A673 (cell line): Measurements from ENCODE around the gene SMAD3. TPM values are rescaled to one million over a fixed set of nuclear protein-coding genes. Genes with fewer than 3 reads are reported as not detected.
A peak's percentile ranks its signal among the peaks of the same experiment; 100 is the strongest.

ENCODE experiments used
- BruUV-seq: library from RNA; stranded (reverse); fragments of 400-500 nt; replicated peaks from 2 replicates; lab custom pipeline; 2021; lab: Mats Ljungman, UMichigan
- CTCF ChIA-PET: fragments of 300-600 bp; sonication (Branson Sonifier 250); formaldehyde crosslinking; loops from one replicate; lab custom pipeline; 2022; ENCODE audit warnings: antibody characterized with exemption; lab: Charles Lee
- POLR2A ChIA-PET: fragments of 300-600 bp; sonication (Branson Sonifier 250); formaldehyde crosslinking; loops from one replicate; lab custom pipeline; 2022; ENCODE audit warnings: antibody characterized with exemption; ENCODE audit not compliant: low non-redundant PET; lab: Charles Lee
- DNase-seq: peaks from one replicate; pipeline ENCODE4 v3.0.0-alpha.2; 2015; ENCODE audit warnings: low spot score
- H3K27ac ChIP-seq: fragments of 200-600 bp; sonication (generic); 2 replicates; pipeline ENCODE4 v1.5.1; 2016; ENCODE audit warnings: mixed run types, low read depth, mild to moderate bottlenecking, mixed read lengths, antibody characterized with exemption, low read length; ENCODE audit not compliant: poor library complexity, severe bottlenecking
- H3K27me3 ChIP-seq: fragments of 200-600 bp; sonication (generic); replicated peaks from 2 replicates; pipeline ENCODE4 v1.6.1; 2017; ENCODE audit warnings: mixed run types, low read depth, mild to moderate bottlenecking, mixed read lengths, antibody characterized with exemption, low read length; ENCODE audit not compliant: insufficient read depth, poor library complexity
- H3K36me3 ChIP-seq: fragments of 200-600 bp; sonication (generic); 2 replicates; pipeline ENCODE4 v1.6.1; 2016; ENCODE audit warnings: mixed run types, mild to moderate bottlenecking, mixed read lengths, antibody characterized with exemption, low read length; ENCODE audit not compliant: insufficient read depth, poor library complexity, severe bottlenecking
- H3K4me1 ChIP-seq: fragments of 200-600 bp; sonication (generic); 2 replicates; pipeline ENCODE4 v1.6.1; 2017; ENCODE audit warnings: mixed run types, mild to moderate bottlenecking, mixed read lengths, antibody characterized with exemption, low read length; ENCODE audit not compliant: insufficient read depth, poor library complexity, severe bottlenecking
- H3K4me3 ChIP-seq: fragments of 200-600 bp; sonication (generic); 2 replicates; pipeline ENCODE4 v1.5.1; 2016; ENCODE audit warnings: low read depth, mixed run types, mild to moderate bottlenecking, mixed read lengths, low read length; ENCODE audit not compliant: poor library complexity, severe bottlenecking
- H3K9me3 ChIP-seq: fragments of 200-600 bp; sonication (generic); 2 replicates; pipeline ENCODE4 v1.6.1; 2016; ENCODE audit warnings: mixed run types, low read depth, mild to moderate bottlenecking, mixed read lengths, antibody characterized with exemption, low read length; ENCODE audit not compliant: poor library complexity, severe bottlenecking
- EZH2 ChIP-seq: fragments of 200-600 bp; sonication (generic); IDR thresholded peaks from 2 replicates; pipeline ENCODE4 v1.6.1; 2017; ENCODE audit warnings: borderline replicate concordance, low read depth, mild to moderate bottlenecking, mixed read lengths, antibody characterized with exemption, low read length; ENCODE audit not compliant: poor library complexity, severe bottlenecking
- intact Hi-C: fragments of 100-400 bp; cut with micrococcal nuclease; formaldehyde crosslinking; loops from one replicate; pipeline ENCODE4 v1.10.0; 2022; ENCODE audit not compliant: unreplicated experiment
- total RNA-seq: library from RNA; stranded (reverse); gene quantifications from 2 replicates; pipeline ENCODE4 v1.2.3, GENCODE V29; 2021
- TF ChIP-seq, protein P1 (sequence below): fragments of 300-800, 200-600 bp; sonication (generic); conservative IDR thresholded peaks from 2 replicates; pipeline ENCODE4 v1.5.1; 2017; ENCODE audit warnings: low read depth, mild to moderate bottlenecking, antibody characterized with exemption, low read length, moderate library complexity, mixed read lengths

SMAD3 gene
- total RNA-seq, 1 experiment from 2014 or later, result 31.0 TPM

DNA sequence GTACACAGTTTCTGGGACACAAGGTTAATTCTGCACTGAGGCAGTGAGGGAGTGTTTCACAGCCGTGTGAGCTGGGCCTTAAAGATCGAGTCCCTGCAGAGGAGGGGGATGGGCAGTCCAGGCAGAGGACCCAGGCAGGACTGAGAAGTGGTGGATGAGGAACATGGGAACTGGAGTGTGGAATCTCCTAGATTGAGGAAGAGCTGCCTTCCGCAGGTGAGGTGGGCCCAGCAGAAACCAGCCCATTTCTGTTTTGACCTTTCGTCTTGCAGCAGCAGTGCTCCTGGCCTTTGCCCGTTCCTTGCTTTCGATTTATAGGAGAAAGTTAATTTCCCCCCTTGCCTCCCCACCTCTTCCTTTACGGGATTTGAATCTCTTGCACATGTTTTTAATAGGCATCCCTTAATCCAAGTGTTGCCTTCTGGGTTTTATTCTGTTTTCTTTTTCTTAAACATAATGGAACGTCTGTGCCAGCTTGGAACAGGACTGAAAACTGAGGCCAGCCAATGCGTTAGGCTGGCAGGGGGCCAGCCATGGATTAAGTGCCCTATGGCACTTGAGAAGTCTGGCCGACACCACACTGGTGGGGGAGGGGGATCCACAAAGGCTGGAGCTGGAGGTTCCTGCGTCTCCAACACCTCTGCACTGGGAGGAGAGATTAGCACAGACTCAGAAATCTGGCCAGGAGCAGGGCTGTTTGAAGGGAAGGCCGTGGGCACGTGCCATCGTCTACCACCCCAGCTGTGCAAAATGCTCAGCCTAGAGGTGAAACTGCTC, 111.0 kb downstream of the SMAD3 start:
- Histone ChIP-seq H3K36me3 (no peaks in the 10 kb centered on the region), H3K4me3 (peak overlapping the region; percentile 1), H3K4me1 (peaks cover 28% of the 10 kb centered on the region), H3K9me3 (no peaks in the 10 kb centered on the region), H3K27me3 (no peaks in the 10 kb centered on the region), H3K27ac (peak overlapping the region; percentile 58)
- BruUV-seq, result no TSS peak
- intact Hi-C loops, result no loop called here
- POLR2A ChIA-PET, result no interaction called here
- DNase-seq, result peak; percentile 57
- CTCF ChIA-PET, result no interaction called here
- TF ChIP-seq, protein P1, sequence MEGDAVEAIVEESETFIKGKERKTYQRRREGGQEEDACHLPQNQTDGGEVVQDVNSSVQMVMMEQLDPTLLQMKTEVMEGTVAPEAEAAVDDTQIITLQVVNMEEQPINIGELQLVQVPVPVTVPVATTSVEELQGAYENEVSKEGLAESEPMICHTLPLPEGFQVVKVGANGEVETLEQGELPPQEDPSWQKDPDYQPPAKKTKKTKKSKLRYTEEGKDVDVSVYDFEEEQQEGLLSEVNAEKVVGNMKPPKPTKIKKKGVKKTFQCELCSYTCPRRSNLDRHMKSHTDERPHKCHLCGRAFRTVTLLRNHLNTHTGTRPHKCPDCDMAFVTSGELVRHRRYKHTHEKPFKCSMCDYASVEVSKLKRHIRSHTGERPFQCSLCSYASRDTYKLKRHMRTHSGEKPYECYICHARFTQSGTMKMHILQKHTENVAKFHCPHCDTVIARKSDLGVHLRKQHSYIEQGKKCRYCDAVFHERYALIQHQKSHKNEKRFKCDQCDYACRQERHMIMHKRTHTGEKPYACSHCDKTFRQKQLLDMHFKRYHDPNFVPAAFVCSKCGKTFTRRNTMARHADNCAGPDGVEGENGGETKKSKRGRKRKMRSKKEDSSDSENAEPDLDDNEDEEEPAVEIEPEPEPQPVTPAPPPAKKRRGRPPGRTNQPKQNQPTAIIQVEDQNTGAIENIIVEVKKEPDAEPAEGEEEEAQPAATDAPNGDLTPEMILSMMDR, result no peak
- no peak for TF ChIP-seq EZH2

DNA sequence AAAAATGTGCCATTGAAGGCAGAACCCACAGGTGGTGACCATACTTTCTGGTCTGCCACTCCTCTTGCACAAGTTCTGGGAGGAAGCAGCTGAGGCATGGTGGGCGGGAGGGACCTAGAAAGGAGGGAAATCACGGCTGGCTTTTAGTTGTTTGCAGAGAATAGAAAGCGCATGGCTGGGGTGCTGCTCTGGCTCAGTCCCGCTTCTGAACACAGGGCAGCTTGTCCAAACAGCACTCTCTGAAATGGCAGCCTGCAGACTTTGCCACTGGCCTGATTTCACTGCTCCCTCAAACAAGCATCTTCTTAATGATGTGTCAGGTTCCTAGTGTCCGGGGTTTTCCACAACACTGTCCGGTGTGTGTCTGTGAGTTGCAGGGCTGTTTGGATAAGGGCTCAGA, 112.3 kb downstream of the SMAD3 start:
- CTCF ChIA-PET, result no interaction called here
- DNase-seq, result no peak
- TF ChIP-seq, protein P1, result no peak
- TF ChIP-seq EZH2, result no peak
- Histone ChIP-seq H3K4me1 (peaks cover 28% of the 10 kb centered on the region), H3K27ac (no peak overlapping the region), H3K27me3 (no peaks in the 10 kb centered on the region), H3K9me3 (no peaks in the 10 kb centered on the region), H3K36me3 (no peaks in the 10 kb centered on the region), H3K4me3 (no peak overlapping the region)
- no TSS peak for BruUV-seq
- intact Hi-C loops, result no loop called here
- POLR2A ChIA-PET, result no interaction called here

DNA sequence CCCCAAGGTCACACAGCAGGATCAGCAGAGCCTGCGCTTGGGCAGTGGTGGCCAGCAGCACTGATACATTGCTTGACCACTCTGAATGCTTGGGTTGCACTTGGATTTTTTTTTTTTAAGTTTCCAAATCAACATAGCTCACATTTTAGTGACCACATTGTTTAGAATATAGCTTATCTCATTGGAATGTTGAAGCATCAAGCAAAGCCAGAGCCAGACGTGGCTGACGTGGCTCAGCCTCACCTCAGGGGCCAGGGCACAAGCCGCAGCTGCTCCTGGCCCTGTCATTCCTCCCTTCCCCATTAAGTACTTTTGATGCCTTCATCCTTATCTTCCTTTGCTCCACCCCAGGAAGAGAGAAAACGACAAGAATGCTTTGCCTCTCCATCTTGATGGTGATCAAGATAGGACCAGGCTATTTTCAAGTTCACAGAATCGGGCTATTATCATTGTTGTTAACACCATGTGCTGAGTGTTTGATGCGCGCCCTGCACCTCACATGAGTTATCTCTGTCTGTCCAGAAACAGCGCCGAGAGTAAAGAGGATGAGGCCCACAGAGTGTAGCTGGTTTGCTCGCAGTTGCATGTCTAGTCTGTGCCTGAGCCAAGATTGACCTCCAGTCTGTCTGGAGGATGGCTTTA, 113.3 kb downstream of the SMAD3 start:
- Histone ChIP-seq H3K27ac (no peak overlapping the region), H3K36me3 (no peaks in the 10 kb centered on the region), H3K9me3 (no peaks in the 10 kb centered on the region), H3K27me3 (no peaks in the 10 kb centered on the region), H3K4me3 (no peak overlapping the region), H3K4me1 (peaks cover 35% of the 10 kb centered on the region)
- no peak for DNase-seq
- no peak for TF ChIP-seq EZH2
- TF ChIP-seq, protein P1, result no peak
- intact Hi-C loops, result no loop called here
- CTCF ChIA-PET, result no interaction called here
- POLR2A ChIA-PET, result no interaction called here
- no TSS peak for BruUV-seq
